ENCODE results near the gene TAGLN. TPM values are rescaled to one million over a fixed set of nuclear protein-coding genes. Genes with fewer than 3 reads are reported as not detected.
"Not testable (repeated sequence)": the region's sequence is repeated elsewhere in the genome, so short reads cannot be mapped to it uniquely, and the experiment has no call there.

The TAGLN gene
- total RNA-seq, 5 donors from 2014 or later (not counting 1 experiment from before 2014, with no cell fraction given): 8.5 to 19.7 (median 13.4) TPM

GRCh38 chr11:117183178-117183577 lies 16.0 kb upstream of the TAGLN start:
- DNase-seq; H3K9me3 Mint-ChIP-seq; H3K27ac Mint-ChIP-seq; ATAC-seq (replicated peaks in 1 of 4); POLR2A ChIA-PET; H3K27ac ChIP-seq (ENCODE audit: low read length); H3K4me3 ChIP-seq (ENCODE audit: control insufficient read depth in 1 of 2, extremely low read depth in 1 of 2, low read length in 1 of 2); H3K27me3 ChIP-seq (replicated peaks in 1 of 2; ENCODE audit: control insufficient read depth in 2 of 2, extremely low read depth in 1 of 2, insufficient read depth in 2 of 2, low read length in 1 of 2); H3K27me3 Mint-ChIP-seq; H3K4me3 Mint-ChIP-seq; H3K9me3 ChIP-seq; CTCF ChIA-PET: not testable (repeated sequence)
- Histone ChIP-seq H3K4me1 (ENCODE audit: control insufficient read depth in 1 of 2, extremely low read depth in 1 of 2, insufficient read depth in 2 of 2, low read length in 2 of 2) (peaks cover 14 to 31% of the 10 kb centered on the region in 2 experiments), H3K36me3 (ENCODE audit: control insufficient read depth in 2 of 2, extremely low read depth in 1 of 2, insufficient read depth in 1 of 2, low read length in 1 of 2) (peaks cover 6 to 26% of the 10 kb centered on the region in 2 donors)
- peaks cover 13% of the 10 kb centered on the region for H3K36me3 Mint-ChIP-seq
- WGBS (ENCODE audit: insufficient coverage): 97% methylated on average over 4 of the region's 13 CpGs
- H3K4me1 Mint-ChIP-seq: peaks cover 23 to 30% (median 23%) of the 10 kb centered on the region in 3 donors

GRCh38 chr11:117183724-117184349 lies 15.3 kb upstream of the TAGLN start:
- peaks cover 16% of the 10 kb centered on the region for H3K36me3 Mint-ChIP-seq
- Histone ChIP-seq H3K27me3 (replicated peaks in 1 of 2; ENCODE audit: control insufficient read depth in 2 of 2, extremely low read depth in 1 of 2, insufficient read depth in 2 of 2, low read length in 1 of 2) (no peaks in the 10 kb centered on the region), H3K4me1 (ENCODE audit: control insufficient read depth in 1 of 2, extremely low read depth in 1 of 2, insufficient read depth in 2 of 2, low read length in 2 of 2) (peaks cover 14 to 27% of the 10 kb centered on the region in 2 experiments), H3K36me3 (ENCODE audit: control insufficient read depth in 2 of 2, extremely low read depth in 1 of 2, insufficient read depth in 1 of 2, low read length in 1 of 2) (peaks cover 6 to 32% of the 10 kb centered on the region in 2 donors), H3K4me3 (ENCODE audit: control insufficient read depth in 1 of 2, extremely low read depth in 1 of 2, low read length in 1 of 2) (no peak overlapping the region), H3K9me3 (no peaks in the 10 kb centered on the region), H3K27ac (ENCODE audit: low read length) (no peak overlapping the region)
- no peaks in the 10 kb centered on the region for H3K9me3 Mint-ChIP-seq
- H3K27me3 Mint-ChIP-seq: no peaks in the 10 kb centered on the region
- peak overlapping the region in 1 of 3 donors; percentile 34 for H3K4me3 Mint-ChIP-seq
- peaks cover 19 to 26% (median 20%) of the 10 kb centered on the region in 3 donors for H3K4me1 Mint-ChIP-seq
- POLR2A ChIA-PET: interaction anchor here in 1 of 2 donors (0.6 kb wide), 1 partner anchor 40 kb away, joined by 3 read pairs; the partner anchor contains the start of gene PAFAH1B2
- H3K27ac Mint-ChIP-seq: no peak overlapping the region
- CTCF ChIA-PET: no interaction called here
- ATAC-seq (replicated peaks in 1 of 4) (no peak), DNase-seq (no peak)
- WGBS (ENCODE audit: insufficient coverage): 94% methylated on average over 4 of the region's 11 CpGs

GRCh38 chr11:117185736-117186430 lies 13.3 kb upstream of the TAGLN start:
- Histone ChIP-seq H3K4me1 (ENCODE audit: control insufficient read depth in 1 of 2, extremely low read depth in 1 of 2, insufficient read depth in 2 of 2, low read length in 2 of 2) (peaks cover 1 to 13% of the 10 kb centered on the region in 2 experiments), H3K27ac (ENCODE audit: low read length) (no peak overlapping the region), H3K27me3 (replicated peaks in 1 of 2; ENCODE audit: control insufficient read depth in 2 of 2, extremely low read depth in 1 of 2, insufficient read depth in 2 of 2, low read length in 1 of 2) (no peaks in the 10 kb centered on the region), H3K36me3 (ENCODE audit: control insufficient read depth in 2 of 2, extremely low read depth in 1 of 2, insufficient read depth in 1 of 2, low read length in 1 of 2) (peaks cover 6 to 49% of the 10 kb centered on the region in 2 donors), H3K9me3 (no peaks in the 10 kb centered on the region), H3K4me3 (ENCODE audit: control insufficient read depth in 1 of 2, extremely low read depth in 1 of 2, low read length in 1 of 2) (no peak overlapping the region)
- peaks cover 3 to 11% (median 5%) of the 10 kb centered on the region in 3 donors for H3K4me1 Mint-ChIP-seq
- CTCF ChIA-PET: interaction anchor here in 1 of 2 donors (0.6 kb wide), 1 partner anchor 496 kb away, joined by 3 read pairs; no protein-coding TSS in a partner anchor
- DNase-seq (no peak), ATAC-seq (replicated peaks in 1 of 4) (no peak)
- no peaks in the 10 kb centered on the region for H3K27me3 Mint-ChIP-seq
- POLR2A ChIA-PET: interaction anchor here (0.6 to 0.7 kb wide), 4 partner anchors 19 to 252 kb away, joined by 3 to 11 read pairs (median 8); no protein-coding TSS in a partner anchor
- no peak overlapping the region for H3K4me3 Mint-ChIP-seq
- WGBS (ENCODE audit: insufficient coverage): 93% methylated on average over 2 of the region's 5 CpGs
- H3K27ac Mint-ChIP-seq: no peak overlapping the region
- H3K9me3 Mint-ChIP-seq: no peaks in the 10 kb centered on the region
- peaks cover 19% of the 10 kb centered on the region for H3K36me3 Mint-ChIP-seq

GRCh38 chr11:117186431-117186761 lies 12.8 kb upstream of the TAGLN start:
- POLR2A ChIA-PET: interaction anchor here in 1 of 2 donors (0.6 kb wide), 1 partner anchor 8 kb away, joined by 4 read pairs; the partner anchor contains the start of gene SIDT2
- H3K36me3 Mint-ChIP-seq: peaks cover 19% of the 10 kb centered on the region
- H3K27ac ChIP-seq (ENCODE audit: low read length): no peak overlapping the region
- WGBS (ENCODE audit: insufficient coverage): 100% methylated on average over 1 of the region's 4 CpGs
- no peaks in the 10 kb centered on the region for H3K27me3 ChIP-seq (replicated peaks in 1 of 2; ENCODE audit: control insufficient read depth in 2 of 2, extremely low read depth in 1 of 2, insufficient read depth in 2 of 2, low read length in 1 of 2)
- CTCF ChIA-PET: no interaction called here
- H3K36me3 ChIP-seq (ENCODE audit: control insufficient read depth in 2 of 2, extremely low read depth in 1 of 2, insufficient read depth in 1 of 2, low read length in 1 of 2): peaks cover 6 to 49% of the 10 kb centered on the region in 2 donors
- DNase-seq: no peak
- H3K4me1 Mint-ChIP-seq: peaks cover 0 to 7% (median 0%) of the 10 kb centered on the region in 3 donors
- no peak for ATAC-seq (replicated peaks in 1 of 4)
- H3K9me3 Mint-ChIP-seq: no peaks in the 10 kb centered on the region
- no peak overlapping the region for H3K27ac Mint-ChIP-seq
- no peak overlapping the region for H3K4me3 Mint-ChIP-seq
- H3K27me3 Mint-ChIP-seq: no peaks in the 10 kb centered on the region
- no peaks in the 10 kb centered on the region for H3K9me3 ChIP-seq
- no peak overlapping the region for H3K4me3 ChIP-seq (ENCODE audit: control insufficient read depth in 1 of 2, extremely low read depth in 1 of 2, low read length in 1 of 2)
- H3K4me1 ChIP-seq (ENCODE audit: control insufficient read depth in 1 of 2, extremely low read depth in 1 of 2, insufficient read depth in 2 of 2, low read length in 2 of 2): peaks cover 0 to 8% of the 10 kb centered on the region in 2 experiments

GRCh38 chr11:117187007-117187406 lies 12.2 kb upstream of the TAGLN start:
- no peak overlapping the region for H3K4me3 ChIP-seq (ENCODE audit: control insufficient read depth in 1 of 2, extremely low read depth in 1 of 2, low read length in 1 of 2)
- no peak for DNase-seq
- ChIA-PET CTCF (no interaction called here), POLR2A (interaction anchor here in 1 of 2 donors (0.6 kb wide), 1 partner anchor 8 kb away, joined by 4 read pairs; the partner anchor contains the start of gene SIDT2)
- peaks cover 0 to 6% of the 10 kb centered on the region in 2 experiments for H3K4me1 ChIP-seq (ENCODE audit: control insufficient read depth in 1 of 2, extremely low read depth in 1 of 2, insufficient read depth in 2 of 2, low read length in 2 of 2)
- H3K27ac Mint-ChIP-seq: peak overlapping the region in 1 of 2 donors; percentile 14
- peaks cover 6 to 47% of the 10 kb centered on the region in 2 donors for H3K36me3 ChIP-seq (ENCODE audit: control insufficient read depth in 2 of 2, extremely low read depth in 1 of 2, insufficient read depth in 1 of 2, low read length in 1 of 2)
- peaks cover 19% of the 10 kb centered on the region for H3K36me3 Mint-ChIP-seq
- peaks cover 0 to 5% (median under 1%) of the 10 kb centered on the region in 3 donors for H3K4me1 Mint-ChIP-seq
- H3K9me3 ChIP-seq: no peaks in the 10 kb centered on the region
- no peaks in the 10 kb centered on the region for H3K9me3 Mint-ChIP-seq
- H3K27ac ChIP-seq (ENCODE audit: low read length): no peak overlapping the region
- H3K4me3 Mint-ChIP-seq: no peak overlapping the region
- ATAC-seq (replicated peaks in 1 of 4): no peak
- WGBS (ENCODE audit: insufficient coverage): 90% methylated on average over 5 of the region's 6 CpGs
- no peaks in the 10 kb centered on the region for H3K27me3 Mint-ChIP-seq
- H3K27me3 ChIP-seq (replicated peaks in 1 of 2; ENCODE audit: control insufficient read depth in 2 of 2, extremely low read depth in 1 of 2, insufficient read depth in 2 of 2, low read length in 1 of 2): no peaks in the 10 kb centered on the region

- no peaks in the 10 kb centered on the region for H3K9me3 ChIP-seq
- DNase-seq (no peak), ATAC-seq (replicated peaks in 1 of 4) (no peak)
- no peak overlapping the region for H3K4me3 ChIP-seq (ENCODE audit: control insufficient read depth in 1 of 2, extremely low read depth in 1 of 2, low read length in 1 of 2)
- H3K27ac ChIP-seq (ENCODE audit: low read length): no peak overlapping the region
- CTCF ChIA-PET: no interaction called here
- POLR2A ChIA-PET: no interaction called here
- WGBS (ENCODE audit: insufficient coverage): 96% methylated on average over 8 of the region's 13 CpGs
- no peaks in the 10 kb centered on the region for H3K27me3 ChIP-seq (replicated peaks in 1 of 2; ENCODE audit: control insufficient read depth in 2 of 2, extremely low read depth in 1 of 2, insufficient read depth in 2 of 2, low read length in 1 of 2)
- H3K4me3 Mint-ChIP-seq: no peak overlapping the region
- peaks cover 6 to 44% of the 10 kb centered on the region in 2 donors for H3K36me3 ChIP-seq (ENCODE audit: control insufficient read depth in 2 of 2, extremely low read depth in 1 of 2, insufficient read depth in 1 of 2, low read length in 1 of 2)
- peaks cover 0 to 5% of the 10 kb centered on the region in 2 experiments for H3K4me1 ChIP-seq (ENCODE audit: control insufficient read depth in 1 of 2, extremely low read depth in 1 of 2, insufficient read depth in 2 of 2, low read length in 2 of 2)
- H3K36me3 Mint-ChIP-seq: peaks cover 19% of the 10 kb centered on the region
- H3K27me3 Mint-ChIP-seq: no peaks in the 10 kb centered on the region
- H3K9me3 Mint-ChIP-seq: no peaks in the 10 kb centered on the region
- peak overlapping the region in 1 of 2 donors; percentile 14 for H3K27ac Mint-ChIP-seq
- H3K4me1 Mint-ChIP-seq: peaks cover 0 to 4% (median 4%) of the 10 kb centered on the region in 3 donors
These were observed 11.8 kb upstream of the TAGLN start for GRCh38 chr11:117187428-117187798.
